GM18861 (cell line): ENCODE data around the gene SGSM2.
A peak's percentile ranks its signal among the peaks of the same experiment; 100 is the strongest.
"Not testable (repeated sequence)": the region's sequence is repeated elsewhere in the genome, so short reads cannot be mapped to it uniquely, and the experiment has no call there.

ENCODE experiments used
- ATAC-seq: cut with Tn5 transposase; IDR thresholded peaks from one replicate; pipeline ENCODE4 v1.9.1; 2021; ENCODE audit not compliant: unreplicated experiment

The SGSM2 gene

GRCh38 chr17:2336852-2337543 lies at the start of gene SGSM2:
TSS of gene SGSM2 (plus strand) at chr17:2337501. CDS start at chr17:2337689, 188 bp downstream.
- ATAC-seq: peak; percentile 24

- ATAC-seq: no peak
These were observed 47.3 kb upstream of the SGSM2 start for GRCh38 chr17:2289878-2290478.

GRCh38 chr17:2292100-2292499 lies 45.2 kb upstream of the SGSM2 start:
- no peak for ATAC-seq

- ATAC-seq: no peak
These were observed 41.7 kb upstream of the SGSM2 start for GRCh38 chr17:2295575-2295974.

GRCh38 chr17:2297023-2297422 lies 40.3 kb upstream of the SGSM2 start:
- no peak for ATAC-seq

GRCh38 chr17:2299136-2299535 lies 38.2 kb upstream of the SGSM2 start:
- no peak for ATAC-seq

- ATAC-seq: no peak
These were observed 37.5 kb upstream of the SGSM2 start for GRCh38 chr17:2299756-2300155.

GRCh38 chr17:2302778-2303203 lies 34.5 kb upstream of the SGSM2 start:
- ATAC-seq: peak; percentile 3

GRCh38 chr17:2303204-2304188 lies 33.8 kb upstream of the SGSM2 start, which contains the start of the genes SMG6 and SRR:
TSS of gene SMG6 (minus strand) at chr17:2303785. CDS start at chr17:2303720, 65 bp downstream.
TSS of gene SRR (plus strand) at chr17:2303950. CDS start at chr17:2315561, 11,611 bp downstream.
- ATAC-seq: peak; percentile 58

GRCh38 chr17:2304931-2305330 lies 32.4 kb upstream of the SGSM2 start:
- ATAC-seq: no peak

GRCh38 chr17:2309338-2310154 lies 27.8 kb upstream of the SGSM2 start:
- no peak for ATAC-seq

- ATAC-seq: no peak
These were observed 24.6 kb upstream of the SGSM2 start for GRCh38 chr17:2312736-2313135.

- not testable (repeated sequence) for ATAC-seq
These were observed 20.4 kb upstream of the SGSM2 start for GRCh38 chr17:2316916-2317205.

- no peak for ATAC-seq
These were observed 19.5 kb upstream of the SGSM2 start for GRCh38 chr17:2317796-2318195.

GRCh38 chr17:2319051-2319450 lies 18.2 kb upstream of the SGSM2 start:
- ATAC-seq: no peak

- no peak for ATAC-seq
These were observed 15.9 kb upstream of the SGSM2 start for GRCh38 chr17:2321399-2321798.

- no peak for ATAC-seq
These were observed 13.5 kb upstream of the SGSM2 start for GRCh38 chr17:2323629-2324314.

GRCh38 chr17:2331303-2331702 lies 6.0 kb upstream of the SGSM2 start:
- no peak for ATAC-seq

- ATAC-seq: no peak
These were observed 1.5 kb upstream of the SGSM2 start for GRCh38 chr17:2335726-2336214.
